Metanephros (tissue), 1 donor: ENCODE measurements around the gene MTCP1. TPM values are rescaled to one million over a fixed set of nuclear protein-coding genes. Genes with fewer than 3 reads are reported as not detected.

Experiments used
- total RNA-seq: library from RNA; depleted of rRNA; stranded (reverse); fragments of >200 nt; gene quantifications from one replicate; pipeline ENCODE4 v1.2.3, GENCODE V29; 2014

Gene MTCP1
- 6.4 TPM for total RNA-seq

GRCh38 chrX:155070975-155071693 is at the start of gene MTCP1, which contains the start of the genes BRCC3 and CMC4:
TSS of gene MTCP1 (minus strand) at chrX:155071136. CDS start at chrX:155066010, 5,126 bp downstream.
TSS of gene BRCC3 (plus strand) at chrX:155071508. CDS start at chrX:155071528, 20 bp downstream.
TSS of gene CMC4 (minus strand) at chrX:155071136. CDS start at chrX:155064023, 7,113 bp downstream.

GRCh38 chrX:155026727-155027508 is 44.0 kb downstream of the MTCP1 start, which contains the start of gene FUNDC2:
TSS of gene FUNDC2 (plus strand) at chrX:155026844. CDS start at chrX:155026939, 95 bp downstream.

GRCh38 chrX:155022585-155022984 is 48.4 kb downstream of the MTCP1 start, which contains the start of gene F8:
TSS of gene F8 (minus strand) at chrX:155022723. CDS start at chrX:155022552, 171 bp downstream.

Other genes with a start within 250 kb of the MTCP1 start
- gene SMIM9, start 236.5 kb downstream of the MTCP1 start, total RNA-seq: not detected
- 8.2 TPM for gene F8A1, start 184.8 kb downstream of the MTCP1 start, total RNA-seq
- 13.7 TPM for gene F8, start 48.4 kb downstream of the MTCP1 start, total RNA-seq
- 47.1 TPM for gene FUNDC2, start 44.3 kb downstream of the MTCP1 start, total RNA-seq
- gene CMC4, start within 50 bp of the MTCP1 start, total RNA-seq: 12.3 TPM
- gene BRCC3, start 372 bp upstream of the MTCP1 start, total RNA-seq: 13.1 TPM
- 29.9 TPM for gene VBP1, start 145.3 kb upstream of the MTCP1 start, total RNA-seq
- 2.0 TPM for gene RAB39B, start 193.4 kb upstream of the MTCP1 start, total RNA-seq